GM18511 (cell line): Measurements from ENCODE around the gene FAR2.
A peak's percentile ranks its signal among the peaks of the same experiment; 100 is the strongest.
"Not testable (repeated sequence)": the region's sequence is repeated elsewhere in the genome, so short reads cannot be mapped to it uniquely, and the experiment has no call there.

Experiments
- ATAC-seq: cut with Tn5 transposase; IDR thresholded peaks from one replicate; pipeline ENCODE4 v1.9.1; 2021; ENCODE audit warnings: mild to moderate bottlenecking, moderate library complexity; ENCODE audit not compliant: unreplicated experiment

FAR2 gene

GRCh38 chr12:29148911-29149690 lies at the start of gene FAR2:
Gene FAR2 (plus strand): TSS chr12:29149278. CDS start chr12:29270450, 121,172 bp downstream.
- peak; percentile 49 for ATAC-seq

- ATAC-seq, result no peak
Measured at GRCh38 chr12:29102741-29103140, 46.3 kb upstream of the FAR2 start.

- ATAC-seq, result peak; percentile 99
Measured at GRCh38 chr12:29103539-29103974, 45.5 kb upstream of the FAR2 start.

- ATAC-seq, result no peak
Measured at GRCh38 chr12:29104516-29104915, 44.6 kb upstream of the FAR2 start.

GRCh38 chr12:29110506-29111442 lies 38.3 kb upstream of the FAR2 start:
- peak; percentile 85 for ATAC-seq

- ATAC-seq, result no peak
Measured at GRCh38 chr12:29113101-29113500, 36.0 kb upstream of the FAR2 start.

GRCh38 chr12:29116414-29116813 lies 32.7 kb upstream of the FAR2 start:
- ATAC-seq, result no peak

GRCh38 chr12:29131539-29131938 lies 17.5 kb upstream of the FAR2 start:
- ATAC-seq, result no peak

- no peak for ATAC-seq
Measured at GRCh38 chr12:29132316-29132715, 16.8 kb upstream of the FAR2 start.

GRCh38 chr12:29133181-29133580 lies 15.9 kb upstream of the FAR2 start:
- no peak for ATAC-seq

- ATAC-seq, result no peak
Measured at GRCh38 chr12:29133680-29134079, 15.4 kb upstream of the FAR2 start.

GRCh38 chr12:29138256-29138655 lies 10.8 kb upstream of the FAR2 start:
- ATAC-seq, result not testable (repeated sequence)

- not testable (repeated sequence) for ATAC-seq
Measured at GRCh38 chr12:29138855-29139254, 10.2 kb upstream of the FAR2 start.

GRCh38 chr12:29145372-29146170 lies 3.5 kb upstream of the FAR2 start:
- no peak for ATAC-seq

- no peak for ATAC-seq
Measured at GRCh38 chr12:29146196-29146595, 2.9 kb upstream of the FAR2 start.

GRCh38 chr12:29147731-29148595 lies 1.1 kb upstream of the FAR2 start:
- no peak for ATAC-seq

GRCh38 chr12:29148596-29148910 lies 525 bp upstream of the FAR2 start:
- peak; percentile 7 for ATAC-seq

- peak; percentile 7 for ATAC-seq
Measured at GRCh38 chr12:29149691-29150281, 708 bp downstream of the FAR2 start.

GRCh38 chr12:29150462-29150861 lies 1.4 kb downstream of the FAR2 start:
- ATAC-seq, result no peak
